GM10248 (cell line): ENCODE data around the gene NFATC2.
A peak's percentile ranks its signal among the peaks of the same experiment; 100 is the strongest.

Source experiments
- CTCF ChIA-PET: fragments of 300-600 bp; sonication (Branson Sonifier 250); formaldehyde crosslinking; extraction: SDS; loops from one replicate; lab custom pipeline; 2021; ENCODE audit warnings: antibody characterized with exemption; lab: Yijun Ruan, JAX
- POLR2A ChIA-PET: fragments of 350-650 bp; sonication (Branson Sonifier 250); formaldehyde crosslinking; extraction: SDS; loops from one replicate; lab custom pipeline; 2020; ENCODE audit warnings: antibody characterized with exemption; lab: Yijun Ruan, JAX
- DNase-seq: peaks from one replicate; pipeline ENCODE4 v3.0.0; 2012; ENCODE audit errors: extremely low spot score
- CTCF ChIP-seq: IDR thresholded peaks from 2 replicates; pipeline ENCODE4 v1.5.1; 2012; ENCODE audit warnings: mild to moderate bottlenecking, low read depth; ENCODE audit errors: extremely low read depth, missing control alignments, control extremely low read depth

The NFATC2 gene

GRCh38 chr20:51526106-51526470 lies 16.4 kb downstream of the NFATC2 start:
- CTCF ChIA-PET, result interaction anchor here (1.5 kb wide), 3 partner anchors 12 to 69 kb away, joined by 3 to 5 read pairs (median 5); no protein-coding TSS in a partner anchor
- no peak for TF ChIP-seq CTCF
- POLR2A ChIA-PET, result interaction anchor here (0.6 to 1.2 kb wide), 3 partner anchors 12 to 257 kb away, joined by 3 to 7 read pairs (median 3); no protein-coding TSS in a partner anchor
- DNase-seq, result no peak

- CTCF ChIA-PET, result interaction anchor here (1.5 kb wide), 2 partner anchors 19 to 20 kb away, joined by 3 to 5 read pairs; no protein-coding TSS in a partner anchor
- TF ChIP-seq CTCF, result no peak
- POLR2A ChIA-PET, result interaction anchor here (0.6 to 1.2 kb wide), 3 partner anchors 11 to 256 kb away, joined by 3 to 7 read pairs (median 3); no protein-coding TSS in a partner anchor
- DNase-seq, result peak; percentile 47
These were observed 17.0 kb downstream of the NFATC2 start for GRCh38 chr20:51525241-51526105.

- no peak for TF ChIP-seq CTCF
These were observed 19.1 kb downstream of the NFATC2 start for GRCh38 chr20:51523276-51524013.

GRCh38 chr20:51522207-51522606 lies 20.3 kb downstream of the NFATC2 start:
- CTCF ChIA-PET, result interaction anchor here (1.0 to 1.4 kb wide), 3 partner anchors 8 to 28 kb away, joined by 3 read pairs; no protein-coding TSS in a partner anchor
- no peak for TF ChIP-seq CTCF
- no peak for DNase-seq
- POLR2A ChIA-PET, result no interaction called here

More at GRCh38 chr20:51523276-51524013, 19.1 kb downstream of the NFATC2 start:
- no peak for DNase-seq
- CTCF ChIA-PET, result interaction anchor here (1.4 kb wide), 1 partner anchor 9 kb away, joined by 3 read pairs; no protein-coding TSS in a partner anchor
- POLR2A ChIA-PET, result no interaction called here

- POLR2A ChIA-PET, result no interaction called here
- CTCF ChIA-PET, result interaction anchor here (1.2 kb wide), 1 partner anchor 16 kb away, joined by 3 read pairs; no protein-coding TSS in a partner anchor
- DNase-seq, result no peak
- no peak for TF ChIP-seq CTCF
These were observed 24.7 kb downstream of the NFATC2 start for GRCh38 chr20:51517839-51518238.

GRCh38 chr20:51516855-51517254 lies 25.7 kb downstream of the NFATC2 start:
- DNase-seq, result no peak
- ChIA-PET POLR2A (no interaction called here), CTCF (interaction anchor here (1.2 kb wide), 1 partner anchor 15 kb away, joined by 3 read pairs; no protein-coding TSS in a partner anchor)
- no peak for TF ChIP-seq CTCF
